ENCODE results near the gene STMP1. TPM values are rescaled to one million over a fixed set of nuclear protein-coding genes. Genes with fewer than 3 reads are reported as not detected.

STMP1 gene
- polyA plus RNA-seq, 2 of the 4 experiments (the other 2 are of a cell fraction): 33.0 to 35.5 TPM

DNA sequence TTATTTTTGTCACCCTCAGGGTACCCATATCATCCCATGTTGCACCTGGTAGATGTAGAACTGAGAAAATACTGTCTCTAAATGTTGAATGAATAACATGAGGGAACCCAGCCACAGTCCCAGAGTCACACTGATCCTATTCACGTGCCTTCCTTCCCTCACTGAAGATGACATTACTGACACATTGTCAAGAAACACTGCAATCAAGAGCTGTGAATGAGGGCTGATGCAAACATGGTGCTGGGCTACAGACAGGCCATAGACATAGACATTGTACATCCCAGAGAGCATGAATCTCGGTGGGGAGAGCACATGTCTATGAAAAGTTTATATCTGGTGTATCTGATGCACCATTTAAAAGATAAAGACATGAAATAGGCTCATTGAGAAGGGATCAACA lies 55.9 kb downstream of the STMP1 start:
- POLR2A ChIA-PET: no interaction called here
- DNase-seq (ENCODE audit: low read depth in 1 of 2, low spot score in 1 of 2) (no peak), FAIRE-seq (no peak), ATAC-seq (no peak)
- H3K27ac ChIP-seq: no peak overlapping the region
- TF ChIP-seq FOSB (CRISPR knock-in tag; IDR thresholded peaks at IDR 0.05) (no peak), MAFK (IDR thresholded peaks at IDR 0.05; ENCODE audit: partially characterized antibody) (no peak), NFE2L2 (conservative IDR thresholded peaks at IDR 0.05; ENCODE audit: low read length) (no peak), EP300 (IDR thresholded peaks at IDR 0.05) (no peak), CEBPB (IDR thresholded peaks at IDR 0.05) (no peak), HOXB5 (CRISPR knock-in tag; IDR thresholded peaks at IDR 0.05) (no peak), CBX2 (IDR thresholded peaks at IDR 0.05; ENCODE audit: borderline replicate concordance, low read depth) (no peak), FOSL2 (IDR thresholded peaks at IDR 0.05) (no peak), FOSL2 (CRISPR knock-in tag; IDR thresholded peaks at IDR 0.05) (no peak), JUN (IDR thresholded peaks at IDR 0.05) (no peak), ZNF302 (CRISPR knock-in tag; IDR thresholded peaks at IDR 0.05) (no peak), RCOR1 (IDR thresholded peaks at IDR 0.05; ENCODE audit: low read depth, low read length) (no peak), JUNB (IDR thresholded peaks at IDR 0.05) (no peak), GATA3 (IDR thresholded peaks at IDR 0.05; ENCODE audit: borderline replicate concordance) (no peak), HOXB13 (CRISPR knock-in tag; IDR thresholded peaks at IDR 0.05; ENCODE audit: low read depth) (no peak), KDM1A (IDR thresholded peaks at IDR 0.05; ENCODE audit: low read depth) (no peak), PHF8 (IDR thresholded peaks at IDR 0.05; ENCODE audit: borderline replicate concordance, low read depth) (no peak), POLR2A (IDR thresholded peaks at IDR 0.05; ENCODE audit: low read length) (no peak)
- TF ChIP-seq, protein P1, sequence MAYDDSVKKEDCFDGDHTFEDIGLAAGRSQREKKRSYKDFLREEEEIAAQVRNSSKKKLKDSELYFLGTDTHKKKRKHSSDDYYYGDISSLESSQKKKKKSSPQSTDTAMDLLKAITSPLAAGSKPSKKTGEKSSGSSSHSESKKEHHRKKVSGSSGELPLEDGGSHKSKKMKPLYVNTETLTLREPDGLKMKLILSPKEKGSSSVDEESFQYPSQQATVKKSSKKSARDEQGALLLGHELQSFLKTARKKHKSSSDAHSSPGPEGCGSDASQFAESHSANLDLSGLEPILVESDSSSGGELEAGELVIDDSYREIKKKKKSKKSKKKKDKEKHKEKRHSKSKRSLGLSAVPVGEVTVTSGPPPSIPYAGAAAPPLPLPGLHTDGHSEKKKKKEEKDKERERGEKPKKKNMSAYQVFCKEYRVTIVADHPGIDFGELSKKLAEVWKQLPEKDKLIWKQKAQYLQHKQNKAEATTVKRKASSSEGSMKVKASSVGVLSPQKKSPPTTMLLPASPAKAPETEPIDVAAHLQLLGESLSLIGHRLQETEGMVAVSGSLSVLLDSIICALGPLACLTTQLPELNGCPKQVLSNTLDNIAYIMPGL (CRISPR knock-in tag; IDR thresholded peaks at IDR 0.05; ENCODE audit: borderline replicate concordance): no peak
- TF ChIP-seq, protein P2, sequence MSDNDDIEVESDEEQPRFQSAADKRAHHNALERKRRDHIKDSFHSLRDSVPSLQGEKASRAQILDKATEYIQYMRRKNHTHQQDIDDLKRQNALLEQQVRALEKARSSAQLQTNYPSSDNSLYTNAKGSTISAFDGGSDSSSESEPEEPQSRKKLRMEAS (IDR thresholded peaks at IDR 0.05): no peak
- WGBS (ENCODE audit: missing lambda C conversion rate): 40% methylated on average over 2 of the region's 2 CpGs
- peaks cover 27% of the 10 kb centered on the region for H3K4me1 ChIP-seq
- no peaks in the 10 kb centered on the region for H3K9me3 ChIP-seq
- H3K4me2 ChIP-seq: no peak overlapping the region
- H3K4me3 ChIP-seq: no peak overlapping the region
- CTCF ChIA-PET: interaction anchor here (1.2 to 1.5 kb wide), 2 partner anchors 9 to 67 kb away, joined by 3 read pairs; no protein-coding TSS in a partner anchor

DNA sequence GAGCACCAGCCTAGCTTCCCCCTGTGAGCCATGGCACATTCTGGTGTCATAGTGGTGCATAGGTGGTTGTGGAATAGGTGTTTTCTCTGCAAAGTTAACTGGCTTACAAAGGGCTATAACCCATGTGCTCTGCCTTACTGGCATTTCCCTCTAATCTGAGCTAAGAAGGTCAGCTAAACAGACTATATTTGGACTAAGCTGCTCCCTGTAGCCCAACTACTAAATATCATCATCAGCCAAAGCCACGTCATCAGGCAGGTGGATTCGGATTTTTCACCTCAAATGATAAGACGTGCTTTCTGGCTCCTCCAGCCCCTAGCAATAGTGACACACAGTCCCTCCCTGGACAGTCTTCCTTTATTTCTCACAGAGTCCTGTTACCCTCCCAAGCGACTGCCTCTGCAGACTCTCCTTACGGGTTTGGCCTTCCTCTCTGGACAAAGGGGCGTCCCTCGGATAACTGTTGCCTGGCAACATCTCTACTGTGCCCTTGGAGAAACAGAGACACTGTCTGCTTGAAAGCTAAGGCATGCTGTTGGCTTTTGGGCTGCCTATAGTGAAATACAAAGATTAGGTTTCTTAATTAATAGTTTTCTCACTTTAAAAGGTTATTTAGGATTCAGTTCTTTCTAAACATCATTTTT lies 56.6 kb downstream of the STMP1 start:
- no peak for ATAC-seq
- Histone ChIP-seq H3K27ac (no peak overlapping the region), H3K4me3 (no peak overlapping the region), H3K4me1 (peaks cover 26% of the 10 kb centered on the region), H3K9me3 (no peaks in the 10 kb centered on the region), H3K4me2 (no peak overlapping the region)
- ChIA-PET POLR2A (no interaction called here), CTCF (interaction anchor here (1.2 to 1.6 kb wide), 3 partner anchors 8 to 67 kb away, joined by 3 to 4 read pairs (median 3); no protein-coding TSS in a partner anchor)
- no peak for DNase-seq (ENCODE audit: low read depth in 1 of 2, low spot score in 1 of 2)
- TF ChIP-seq POLR2AphosphoS2 (conservative IDR thresholded peaks at IDR 0.05; ENCODE audit: low read length): no peak
- no peak for TF ChIP-seq KDM5A (IDR thresholded peaks at IDR 0.05)
- no peak for TF ChIP-seq RNF2 (IDR thresholded peaks at IDR 0.05; ENCODE audit: borderline replicate concordance, low read depth)
- TF ChIP-seq, protein P3, sequence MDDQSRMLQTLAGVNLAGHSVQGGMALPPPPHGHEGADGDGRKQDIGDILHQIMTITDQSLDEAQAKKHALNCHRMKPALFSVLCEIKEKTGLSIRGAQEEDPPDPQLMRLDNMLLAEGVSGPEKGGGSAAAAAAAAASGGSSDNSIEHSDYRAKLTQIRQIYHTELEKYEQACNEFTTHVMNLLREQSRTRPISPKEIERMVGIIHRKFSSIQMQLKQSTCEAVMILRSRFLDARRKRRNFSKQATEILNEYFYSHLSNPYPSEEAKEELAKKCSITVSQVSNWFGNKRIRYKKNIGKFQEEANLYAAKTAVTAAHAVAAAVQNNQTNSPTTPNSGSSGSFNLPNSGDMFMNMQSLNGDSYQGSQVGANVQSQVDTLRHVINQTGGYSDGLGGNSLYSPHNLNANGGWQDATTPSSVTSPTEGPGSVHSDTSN (IDR thresholded peaks at IDR 0.05): no peak
- TF ChIP-seq, protein P4, sequence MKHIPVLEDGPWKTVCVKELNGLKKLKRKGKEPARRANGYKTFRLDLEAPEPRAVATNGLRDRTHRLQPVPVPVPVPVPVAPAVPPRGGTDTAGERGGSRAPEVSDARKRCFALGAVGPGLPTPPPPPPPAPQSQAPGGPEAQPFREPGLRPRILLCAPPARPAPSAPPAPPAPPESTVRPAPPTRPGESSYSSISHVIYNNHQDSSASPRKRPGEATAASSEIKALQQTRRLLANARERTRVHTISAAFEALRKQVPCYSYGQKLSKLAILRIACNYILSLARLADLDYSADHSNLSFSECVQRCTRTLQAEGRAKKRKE (CRISPR knock-in tag; IDR thresholded peaks at IDR 0.05; ENCODE audit: low read depth): no peak
- no peak for TF ChIP-seq ZC3H11A (IDR thresholded peaks at IDR 0.05)
- TF ChIP-seq, protein P5, sequence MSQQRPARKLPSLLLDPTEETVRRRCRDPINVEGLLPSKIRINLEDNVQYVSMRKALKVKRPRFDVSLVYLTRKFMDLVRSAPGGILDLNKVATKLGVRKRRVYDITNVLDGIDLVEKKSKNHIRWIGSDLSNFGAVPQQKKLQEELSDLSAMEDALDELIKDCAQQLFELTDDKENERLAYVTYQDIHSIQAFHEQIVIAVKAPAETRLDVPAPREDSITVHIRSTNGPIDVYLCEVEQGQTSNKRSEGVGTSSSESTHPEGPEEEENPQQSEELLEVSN (IDR thresholded peaks at IDR 0.05; ENCODE audit: borderline replicate concordance, low read depth): no peak
- TF ChIP-seq CBX8 (IDR thresholded peaks at IDR 0.05): no peak
- no peak for TF ChIP-seq GATA3 (IDR thresholded peaks at IDR 0.05; ENCODE audit: borderline replicate concordance)
- no peak for TF ChIP-seq FOSB (CRISPR knock-in tag; IDR thresholded peaks at IDR 0.05)
- TF ChIP-seq RFX5 (IDR thresholded peaks at IDR 0.05): no peak
- TF ChIP-seq FOSL2 (IDR thresholded peaks at IDR 0.05): no peak
- TF ChIP-seq FOSL2 (CRISPR knock-in tag; IDR thresholded peaks at IDR 0.05): no peak
- no peak for TF ChIP-seq NFE2L2 (conservative IDR thresholded peaks at IDR 0.05; ENCODE audit: low read length)
- no peak for TF ChIP-seq NPAS2 (CRISPR knock-in tag; IDR thresholded peaks at IDR 0.05; ENCODE audit: borderline replicate concordance)
- no peak for TF ChIP-seq CBX2 (IDR thresholded peaks at IDR 0.05; ENCODE audit: borderline replicate concordance, low read depth)
- TF ChIP-seq MYC (IDR thresholded peaks at IDR 0.05; ENCODE audit: borderline replicate concordance, low read length): no peak
- TF ChIP-seq HEYL (CRISPR knock-in tag; IDR thresholded peaks at IDR 0.05): no peak
- FAIRE-seq: no peak
- 87% methylated on average over 7 of the region's 7 CpGs for WGBS (ENCODE audit: missing lambda C conversion rate)

Measured in A549 (cell line).